Nephron progenitor cell (in vitro differentiated cells): ENCODE data around the gene ZNF19.

Experiments
- DNase-seq: peaks from one replicate; pipeline ENCODE4 v3.0.0; 2021
- H3K27ac Mint-ChIP-seq: 2 replicates; pipeline ENCODE4 v1.8.0; 2021; ENCODE audit warnings: mild to moderate bottlenecking, moderate library complexity, mixed read lengths
- H3K27me3 Mint-ChIP-seq: 2 replicates; pipeline ENCODE4 v1.8.0; 2021; ENCODE audit warnings: mild to moderate bottlenecking, low read depth, mixed read lengths; ENCODE audit not compliant: poor library complexity
- H3K36me3 Mint-ChIP-seq: 2 replicates; pipeline ENCODE4 v1.8.0; 2021; ENCODE audit warnings: low read depth, mixed read lengths
- H3K4me1 Mint-ChIP-seq: 2 replicates; pipeline ENCODE4 v1.8.0; 2021; ENCODE audit warnings: mixed read lengths
- H3K4me3 Mint-ChIP-seq: 2 replicates; pipeline ENCODE4 v1.8.0; 2021; ENCODE audit warnings: mild to moderate bottlenecking, moderate library complexity, mixed read lengths
- H3K9me3 Mint-ChIP-seq: 2 replicates; pipeline ENCODE4 v1.8.0; 2021; ENCODE audit warnings: mild to moderate bottlenecking, moderate library complexity, mixed read lengths
- CTCF ChIP-seq: fragments of 200-600 bp; sonication (generic); IDR thresholded peaks from 2 replicates; pipeline ENCODE4 v1.5.0; 2021; ENCODE audit warnings: antibody characterized with exemption

ZNF19 gene

GRCh38 chr16:71499775-71500364 is 10.7 kb upstream of the ZNF19 start:
- Mint-ChIP-seq H3K9me3 (no peaks in the 10 kb centered on the region), H3K27ac (no peak overlapping the region), H3K4me3 (no peak overlapping the region), H3K27me3 (peaks cover 30% of the 10 kb centered on the region), H3K36me3 (no peaks in the 10 kb centered on the region), H3K4me1 (no peaks in the 10 kb centered on the region)
- peak; percentile 72 for TF ChIP-seq CTCF
- peak; percentile 53 for DNase-seq

- no peak overlapping the region for H3K4me3 Mint-ChIP-seq
- no peaks in the 10 kb centered on the region for H3K36me3 Mint-ChIP-seq
- peaks cover 39% of the 10 kb centered on the region for H3K27me3 Mint-ChIP-seq
- no peak for DNase-seq
- no peak overlapping the region for H3K27ac Mint-ChIP-seq
- H3K4me1 Mint-ChIP-seq: no peaks in the 10 kb centered on the region
- TF ChIP-seq CTCF: no peak
- no peaks in the 10 kb centered on the region for H3K9me3 Mint-ChIP-seq
These were observed 8.9 kb upstream of the ZNF19 start for GRCh38 chr16:71498031-71498430.

GRCh38 chr16:71493213-71493612 is 4.1 kb upstream of the ZNF19 start:
- Mint-ChIP-seq H3K4me3 (no peak overlapping the region), H3K27ac (no peak overlapping the region), H3K4me1 (no peaks in the 10 kb centered on the region), H3K9me3 (no peaks in the 10 kb centered on the region), H3K27me3 (peaks cover 49% of the 10 kb centered on the region), H3K36me3 (no peaks in the 10 kb centered on the region)
- DNase-seq: no peak
- TF ChIP-seq CTCF: no peak

GRCh38 chr16:71492786-71493185 is 3.7 kb upstream of the ZNF19 start:
- H3K4me3 Mint-ChIP-seq: no peak overlapping the region
- H3K27ac Mint-ChIP-seq: no peak overlapping the region
- TF ChIP-seq CTCF: no peak
- no peaks in the 10 kb centered on the region for H3K4me1 Mint-ChIP-seq
- H3K36me3 Mint-ChIP-seq: no peaks in the 10 kb centered on the region
- peaks cover 49% of the 10 kb centered on the region for H3K27me3 Mint-ChIP-seq
- H3K9me3 Mint-ChIP-seq: no peaks in the 10 kb centered on the region
- no peak for DNase-seq

- Mint-ChIP-seq H3K9me3 (no peaks in the 10 kb centered on the region), H3K27me3 (peaks cover 49% of the 10 kb centered on the region), H3K27ac (no peak overlapping the region), H3K4me3 (no peak overlapping the region), H3K36me3 (no peaks in the 10 kb centered on the region), H3K4me1 (no peaks in the 10 kb centered on the region)
- DNase-seq: no peak
- TF ChIP-seq CTCF: no peak
These were observed 1.9 kb upstream of the ZNF19 start for GRCh38 chr16:71491054-71491453.

GRCh38 chr16:71490361-71490760 is 1.2 kb upstream of the ZNF19 start:
- DNase-seq: no peak
- H3K27ac Mint-ChIP-seq: no peak overlapping the region
- peaks cover 48% of the 10 kb centered on the region for H3K27me3 Mint-ChIP-seq
- no peak overlapping the region for H3K4me3 Mint-ChIP-seq
- no peaks in the 10 kb centered on the region for H3K4me1 Mint-ChIP-seq
- TF ChIP-seq CTCF: no peak
- H3K36me3 Mint-ChIP-seq: no peaks in the 10 kb centered on the region
- no peaks in the 10 kb centered on the region for H3K9me3 Mint-ChIP-seq
